GM18520 (cell line): ENCODE data around the gene MAGOHB.

Experiments
- ATAC-seq: cut with Tn5 transposase; IDR thresholded peaks from one replicate; pipeline ENCODE4 v1.9.1; 2021; ENCODE audit not compliant: unreplicated experiment

MAGOHB gene

GRCh38 chr12:10557329-10557728, 56.1 kb downstream of the MAGOHB start:
- ATAC-seq = no peak

- ATAC-seq = no peak
Observed at GRCh38 chr12:10554756-10555481, 58.5 kb downstream of the MAGOHB start.

GRCh38 chr12:10554228-10554755, 59.1 kb downstream of the MAGOHB start:
- ATAC-seq = no peak
